HG03571 (cell line): ENCODE results near the gene MPC1.

Experiments used
- ATAC-seq: cut with Tn5 transposase; IDR thresholded peaks from one replicate; pipeline ENCODE4 v1.9.1; 2021; ENCODE audit not compliant: unreplicated experiment

Gene MPC1

GRCh38 chr6:166382933-166383801 is at the start of gene MPC1:
MPC1 (minus strand) TSS chr6:166382940; CDS start chr6:166382876, 64 bp downstream.
- ATAC-seq, result peak; percentile 90

GRCh38 chr6:166430269-166430668 is 47.5 kb upstream of the MPC1 start:
- no peak for ATAC-seq

GRCh38 chr6:166424431-166424830 is 41.7 kb upstream of the MPC1 start:
- no peak for ATAC-seq

DNA sequence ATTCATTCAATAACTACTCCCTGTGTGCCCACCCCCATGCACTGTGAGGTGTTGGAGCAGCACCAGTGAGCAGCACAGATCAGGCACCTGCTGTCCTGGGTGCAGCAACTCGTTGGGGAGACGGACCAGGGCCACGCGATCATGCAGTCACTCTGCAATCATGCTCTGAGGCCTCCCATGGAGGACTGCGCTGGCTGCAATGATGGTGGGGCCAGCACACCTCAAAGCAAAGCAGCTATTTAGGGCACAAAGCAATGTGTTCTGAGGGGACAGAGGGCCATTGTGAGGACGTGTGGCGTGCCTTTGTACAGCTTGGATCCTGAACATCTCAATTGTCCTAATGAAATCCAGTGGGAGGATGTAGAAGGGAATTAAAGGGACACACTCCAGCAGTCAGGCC is 41.0 kb upstream of the MPC1 start:
- ATAC-seq, result no peak

GRCh38 chr6:166423051-166423745 is 40.5 kb upstream of the MPC1 start:
- no peak for ATAC-seq

- no peak for ATAC-seq
Observed at GRCh38 chr6:166422201-166422940, 39.6 kb upstream of the MPC1 start.

GRCh38 chr6:166420351-166420750 is 37.6 kb upstream of the MPC1 start:
- no peak for ATAC-seq

- no peak for ATAC-seq
Observed at GRCh38 chr6:166419717-166420116, 37.0 kb upstream of the MPC1 start.

- peak; percentile 92 for ATAC-seq
Observed at GRCh38 chr6:166419286-166419685, 36.5 kb upstream of the MPC1 start.

DNA sequence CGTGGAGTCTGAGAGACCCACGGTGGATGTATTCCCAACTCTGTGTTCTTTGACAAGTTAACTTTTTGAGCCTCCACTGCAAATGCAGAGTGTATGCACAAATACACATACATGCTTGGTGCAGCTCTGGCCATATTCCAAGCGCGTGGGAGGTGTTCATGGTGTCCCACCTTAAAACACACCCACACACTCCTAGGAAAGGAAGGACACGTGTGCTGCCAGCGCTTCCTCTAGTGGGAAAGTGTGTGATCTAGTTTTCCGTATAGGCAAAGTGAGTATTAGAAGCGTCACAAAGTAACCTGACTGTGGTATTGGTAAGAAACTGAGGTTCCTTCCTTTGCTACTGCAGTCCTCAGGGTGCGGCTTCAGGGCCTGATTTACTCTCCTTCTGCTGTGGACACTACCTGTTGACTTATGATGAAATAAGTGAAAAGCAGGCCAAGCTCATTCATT is 36.0 kb upstream of the MPC1 start:
- ATAC-seq, result no peak

- no peak for ATAC-seq
Observed at GRCh38 chr6:166417285-166417691, 34.5 kb upstream of the MPC1 start.

DNA sequence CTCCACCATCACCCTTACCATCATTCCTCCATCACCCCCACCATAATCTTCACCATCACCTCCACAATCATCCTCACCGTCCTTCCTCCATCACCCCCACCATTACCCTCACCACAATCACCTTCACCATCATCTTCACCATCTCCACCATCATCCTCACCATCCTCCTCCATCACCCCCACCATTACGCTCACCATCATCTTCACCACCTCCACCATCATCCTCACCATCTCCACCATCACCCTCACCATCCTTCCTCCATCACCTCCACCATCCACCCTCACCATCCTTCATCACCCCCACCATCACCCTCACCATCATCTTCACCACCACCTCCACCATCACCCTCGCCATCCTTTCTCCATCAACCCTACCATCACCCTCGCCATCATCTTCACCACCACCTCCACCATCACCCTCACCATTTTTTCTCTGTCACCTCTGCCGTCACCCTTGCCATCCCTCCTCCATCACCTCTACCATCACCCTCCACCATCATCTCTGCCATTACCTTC is 33.1 kb upstream of the MPC1 start:
- ATAC-seq, result no peak

DNA sequence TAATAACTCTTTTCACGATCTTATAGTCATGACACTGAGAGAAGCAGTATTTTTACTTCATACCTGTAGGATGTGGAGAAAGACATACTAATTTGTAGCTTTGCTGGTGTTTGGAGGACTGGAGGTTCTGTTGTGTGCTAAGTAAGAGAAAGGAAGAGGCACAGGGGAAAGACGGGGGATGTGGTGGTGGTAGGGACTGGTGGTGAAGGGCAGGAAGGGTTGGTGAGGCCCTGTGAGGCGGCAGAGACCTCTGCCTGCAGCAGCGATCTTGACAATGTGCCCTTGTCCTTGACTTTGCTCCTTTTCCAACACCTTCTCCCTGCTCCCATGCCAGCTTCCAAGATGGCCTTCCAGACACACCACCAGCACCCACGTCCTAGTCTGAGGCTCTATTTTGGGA is 32.6 kb upstream of the MPC1 start:
- no peak for ATAC-seq

DNA sequence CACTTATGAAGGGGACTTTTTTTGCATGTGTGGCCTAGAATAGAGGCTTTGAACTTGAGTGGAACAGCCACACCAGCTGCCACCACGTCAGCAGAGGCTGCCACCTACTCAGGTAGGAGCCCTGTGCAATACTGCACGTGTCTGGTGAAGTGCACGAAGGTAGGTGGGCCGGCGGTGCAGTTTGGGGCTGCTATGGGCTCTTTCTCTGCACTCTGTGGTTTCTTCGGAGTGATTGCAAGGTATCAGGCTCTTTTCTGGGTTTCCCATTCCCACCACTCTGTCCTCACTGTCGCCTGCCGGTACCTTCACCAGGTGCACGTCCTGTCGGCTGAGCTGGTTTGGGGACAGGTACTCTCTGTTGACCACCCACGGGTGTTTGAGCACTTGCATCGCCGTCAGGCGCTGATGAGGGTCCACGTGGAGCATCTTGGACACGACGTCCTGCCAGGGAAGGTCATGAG is 30.8 kb upstream of the MPC1 start:
- ATAC-seq, result no peak

GRCh38 chr6:166412911-166413384 is 30.2 kb upstream of the MPC1 start:
- no peak for ATAC-seq

DNA sequence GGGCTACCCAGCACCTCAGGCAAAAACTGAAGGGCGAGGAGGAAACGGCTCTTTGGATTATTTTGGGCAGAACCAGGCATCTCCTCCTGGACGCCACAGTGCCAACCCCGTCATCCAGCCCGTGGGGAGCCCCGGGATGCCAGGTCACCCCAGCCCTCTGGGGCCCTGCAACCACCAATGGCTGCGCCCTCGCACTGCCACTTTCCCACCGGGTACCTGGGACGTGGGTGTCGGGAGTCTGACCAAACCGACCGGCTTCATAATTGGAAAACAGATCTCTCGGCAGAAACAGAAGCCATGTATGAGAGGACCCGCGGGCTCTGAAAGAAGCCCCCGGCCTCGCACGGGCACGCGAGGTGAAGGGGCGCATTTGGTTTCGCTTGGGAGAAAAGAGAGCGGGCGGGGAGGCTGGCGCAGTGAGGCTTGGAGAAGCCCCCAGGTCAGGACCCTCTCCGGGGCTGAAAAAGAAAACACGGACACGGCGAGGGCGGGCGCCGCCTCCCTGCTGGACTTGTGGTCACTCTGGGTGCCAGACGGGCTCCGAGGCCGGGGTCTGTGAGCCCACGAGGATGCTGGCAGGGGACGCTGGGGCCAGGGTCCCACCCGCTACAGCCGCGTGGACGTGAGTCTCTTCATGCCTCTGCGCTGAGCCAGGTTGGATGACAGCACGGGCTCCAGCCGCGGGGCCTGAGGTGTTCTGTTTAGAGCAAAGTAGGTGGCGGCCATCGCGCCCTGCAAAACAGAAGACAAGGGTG is 29.6 kb upstream of the MPC1 start:
- ATAC-seq, result no peak

DNA sequence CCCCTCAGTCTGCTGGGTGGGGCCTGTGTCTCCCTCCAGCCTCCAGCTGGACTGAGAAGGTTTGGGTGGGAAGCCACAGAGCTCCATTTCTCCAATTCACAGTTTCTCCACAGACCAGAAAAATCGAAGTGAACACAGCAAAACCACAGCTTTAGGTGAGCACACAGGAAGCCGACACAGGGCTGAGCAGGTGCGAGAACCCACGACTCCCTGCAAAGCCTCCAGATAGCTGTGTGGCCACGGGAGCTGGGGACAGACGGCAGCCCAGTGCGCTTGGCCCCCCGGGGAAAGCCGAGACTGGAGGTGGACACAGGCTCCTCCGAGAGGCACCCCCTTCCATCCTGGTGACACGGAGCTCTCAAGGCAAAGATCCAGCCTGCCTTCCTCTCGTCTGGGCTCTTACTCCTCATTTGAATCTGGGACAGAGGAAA is 29.0 kb upstream of the MPC1 start:
- ATAC-seq, result no peak

DNA sequence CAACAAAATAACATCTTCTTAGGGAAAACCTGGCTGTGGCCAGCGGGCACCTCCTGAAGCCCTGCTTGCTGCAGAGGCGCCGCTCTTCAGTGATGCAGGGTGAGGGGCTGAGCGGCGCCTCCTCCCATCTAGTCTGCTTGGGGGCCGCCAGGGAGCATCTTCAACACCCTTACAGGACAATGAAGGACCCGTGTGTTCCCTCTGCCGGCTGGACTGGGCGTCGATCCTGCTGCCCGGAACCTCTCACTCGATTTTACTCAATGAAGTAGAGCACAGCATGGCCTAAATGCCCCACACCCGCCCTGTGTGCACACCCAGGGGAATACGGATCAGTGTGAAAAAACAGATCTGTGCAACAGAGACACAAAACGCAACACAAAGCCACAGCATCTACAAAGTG is 28.5 kb upstream of the MPC1 start:
- no peak for ATAC-seq

DNA sequence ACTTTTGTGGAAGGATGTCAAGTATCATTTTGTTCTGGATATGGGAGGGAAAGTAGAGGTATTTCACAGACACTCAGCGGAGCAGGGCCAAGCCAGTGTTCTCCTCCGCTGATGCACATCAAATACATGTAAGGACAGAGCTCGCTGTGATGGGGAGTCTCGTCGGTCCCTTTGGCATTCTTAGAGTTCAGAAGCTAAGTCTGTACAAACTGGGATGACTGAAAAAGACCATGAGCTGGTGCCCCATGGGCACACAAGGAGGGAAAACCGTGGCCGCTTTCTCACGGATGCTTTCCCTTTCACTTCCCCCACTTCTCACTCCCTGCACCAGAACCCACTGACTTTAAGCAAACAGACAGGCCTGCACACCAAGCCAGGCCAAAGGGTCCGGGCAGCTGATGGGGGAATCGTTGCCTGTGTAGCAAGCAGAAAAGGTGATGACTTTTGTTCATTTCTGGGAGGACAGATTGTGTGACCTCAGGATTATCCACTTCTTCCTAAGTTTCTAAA is 27.7 kb upstream of the MPC1 start:
- ATAC-seq, result no peak
